ENCODE results near the gene SHF.
"Not testable (repeated sequence)": the region's sequence is repeated elsewhere in the genome, so short reads cannot be mapped to it uniquely, and the experiment has no call there.

The SHF gene

GRCh38 chr15:45187894-45188830 lies at the start of gene SHF:
Gene SHF, minus strand, starts transcription at chr15:45187966. Its CDS starts 15 bp downstream, at chr15:45187951.
- H3K4me3 ChIP-seq (ENCODE audit: low read depth, low read length) = peak within 1 kb of the TSS; percentile 71
- no peak for DNase-seq (ENCODE audit: low read depth)

GRCh38 chr15:45236806-45237205 lies 49.0 kb upstream of the SHF start:
- H3K4me3 ChIP-seq (ENCODE audit: low read depth, low read length); DNase-seq (ENCODE audit: low read depth): not testable (repeated sequence)

GRCh38 chr15:45234562-45235235 lies 46.9 kb upstream of the SHF start:
- no peak overlapping the region for H3K4me3 ChIP-seq (ENCODE audit: low read depth, low read length)
- DNase-seq (ENCODE audit: low read depth) = no peak

GRCh38 chr15:45231864-45232562 lies 44.2 kb upstream of the SHF start:
- DNase-seq (ENCODE audit: low read depth) = no peak

GRCh38 chr15:45231132-45231531 lies 43.4 kb upstream of the SHF start:
- H3K4me3 ChIP-seq (ENCODE audit: low read depth, low read length) = no peak overlapping the region
- no peak for DNase-seq (ENCODE audit: low read depth)

More at GRCh38 chr15:45231864-45232562, 44.2 kb upstream of the SHF start:
- no peak overlapping the region for H3K4me3 ChIP-seq (ENCODE audit: low read depth, low read length)

GRCh38 chr15:45230245-45230965 lies 42.6 kb upstream of the SHF start:
- DNase-seq (ENCODE audit: low read depth) = no peak

GRCh38 chr15:45228931-45229330 lies 41.2 kb upstream of the SHF start:
- H3K4me3 ChIP-seq (ENCODE audit: low read depth, low read length) = no peak overlapping the region
- DNase-seq (ENCODE audit: low read depth) = no peak

More at GRCh38 chr15:45230245-45230965, 42.6 kb upstream of the SHF start:
- no peak overlapping the region for H3K4me3 ChIP-seq (ENCODE audit: low read depth, low read length)

- no peak for DNase-seq (ENCODE audit: low read depth)
Observed at GRCh38 chr15:45225506-45226273, 37.9 kb upstream of the SHF start.

GRCh38 chr15:45224621-45225217 lies 37.0 kb upstream of the SHF start:
- no peak for DNase-seq (ENCODE audit: low read depth)

More at GRCh38 chr15:45225506-45226273, 37.9 kb upstream of the SHF start:
- no peak overlapping the region for H3K4me3 ChIP-seq (ENCODE audit: low read depth, low read length)

GRCh38 chr15:45221967-45222366 lies 34.2 kb upstream of the SHF start:
- H3K4me3 ChIP-seq (ENCODE audit: low read depth, low read length) = no peak overlapping the region
- no peak for DNase-seq (ENCODE audit: low read depth)

More at GRCh38 chr15:45224621-45225217, 37.0 kb upstream of the SHF start:
- no peak overlapping the region for H3K4me3 ChIP-seq (ENCODE audit: low read depth, low read length)

GRCh38 chr15:45221053-45221599 lies 33.4 kb upstream of the SHF start:
- no peak overlapping the region for H3K4me3 ChIP-seq (ENCODE audit: low read depth, low read length)
- DNase-seq (ENCODE audit: low read depth) = no peak

- DNase-seq (ENCODE audit: low read depth) = no peak
- H3K4me3 ChIP-seq (ENCODE audit: low read depth, low read length) = no peak overlapping the region
Observed at GRCh38 chr15:45212493-45212892, 24.7 kb upstream of the SHF start.

- H3K4me3 ChIP-seq (ENCODE audit: low read depth, low read length) = no peak overlapping the region
- DNase-seq (ENCODE audit: low read depth) = no peak
Observed at GRCh38 chr15:45205192-45205591, 17.4 kb upstream of the SHF start.

- no peak for DNase-seq (ENCODE audit: low read depth)
- H3K4me3 ChIP-seq (ENCODE audit: low read depth, low read length) = no peak overlapping the region
Observed at GRCh38 chr15:45203182-45203581, 15.4 kb upstream of the SHF start.

- H3K4me3 ChIP-seq (ENCODE audit: low read depth, low read length) = no peak overlapping the region
- no peak for DNase-seq (ENCODE audit: low read depth)
Observed at GRCh38 chr15:45201869-45202268, 14.1 kb upstream of the SHF start.

GRCh38 chr15:45201557-45201859 lies 13.7 kb upstream of the SHF start:
- peak overlapping the region; percentile 71 for H3K4me3 ChIP-seq (ENCODE audit: low read depth, low read length)
- no peak for DNase-seq (ENCODE audit: low read depth)

GRCh38 chr15:45200799-45201556 lies 13.2 kb upstream of the SHF start:
- peak; percentile 41 for DNase-seq (ENCODE audit: low read depth)
- H3K4me3 ChIP-seq (ENCODE audit: low read depth, low read length) = peak overlapping the region; percentile 71
